Prostate gland (tissue), 2 donors: Measurements from ENCODE around the gene CPS1. TPM values are rescaled to one million over a fixed set of nuclear protein-coding genes. Genes with fewer than 3 reads are reported as not detected.

Experiments used
- DNase-seq: peaks from one replicate; pipeline ENCODE4 v3.0.0-alpha.2; 2019; ENCODE audit warnings: low spot score
- H3K27ac ChIP-seq, 2 donors: fragments of 200-600 bp; sonication (generic); 2 replicates each; pipeline ENCODE4 v1.5.1; 2017 to 2019
- H3K27me3 ChIP-seq: fragments of 200-600 bp; sonication (generic); replicated peaks from 2 replicates; pipeline ENCODE4 v1.5.1; 2019; ENCODE audit not compliant: insufficient read depth
- H3K36me3 ChIP-seq, 2 donors: fragments of 200-600 bp; sonication (generic); 1 replicate in 1 of 2; 2 replicates in 1 of 2; pipeline versions ENCODE4 v1.5.1 to v1.8.1; 2017 to 2019
- H3K4me1 ChIP-seq: fragments of 200-600 bp; sonication (generic); replicated peaks from 2 replicates; pipeline ENCODE4 v1.5.1; 2019
- H3K4me3 ChIP-seq, 2 donors: fragments of 200-600 bp; sonication (generic); 2 replicates each; pipeline ENCODE4 v1.5.1; 2017 to 2019
- H3K9me3 ChIP-seq: fragments of 200-600 bp; sonication (generic); 2 replicates; pipeline ENCODE4 v1.5.1; 2017
- CTCF ChIP-seq, 4 experiments: fragments of 200-600 bp in 2 of 4; fragments of 450-650 bp in 2 of 4; sonication (generic) in 2 of 4; IDR thresholded peaks; 1 replicate in 3 of 4; 2 replicates in 1 of 4; pipeline ENCODE4 v1.5.1; 2016 to 2019; ENCODE audit warnings: antibody characterized with exemption in 4 of 4, mild to moderate bottlenecking in 2 of 4, moderate library complexity in 2 of 4
- POLR2A ChIP-seq: fragments of 450-650 bp; IDR thresholded peaks from one replicate; pipeline ENCODE4 v1.6.1; 2016; ENCODE audit warnings: antibody characterized with exemption, mild to moderate bottlenecking
- POLR2AphosphoS5 ChIP-seq: sonication (generic); formaldehyde crosslinking; IDR thresholded peaks from one replicate; pipeline ENCODE4 v1.6.1; 2017; ENCODE audit warnings: antibody characterized with exemption
- WGBS: methylation state at CpG from one replicate; pipeline ENCODE4 v1.1.5; 2018; 5-methylcytosine and 5-hydroxymethylcytosine counted together
- intact Hi-C: fragments of 100-400 bp; cut with DNase I; formaldehyde crosslinking; loops from one replicate; pipeline ENCODE4 v1.14.2; 2022
- total RNA-seq, 2 donors: library from RNA; depleted of rRNA; stranded (reverse); fragments of >200 nt; gene quantifications; one replicate each; pipeline ENCODE4 v1.1.0, GENCODE V29; 2016

CPS1 gene
- total RNA-seq, 2 donors from 2014 or later, result 0.68 to 15.8 TPM

- Histone ChIP-seq H3K36me3 (no peaks in the 10 kb centered on the region), H3K27ac (no peak overlapping the region), H3K4me1 (no peaks in the 10 kb centered on the region), H3K27me3 (no peaks in the 10 kb centered on the region), H3K9me3 (no peaks in the 10 kb centered on the region), H3K4me3 (no peak overlapping the region)
- DNase-seq, result no peak
- 48% methylated on average over 5 of the region's 5 CpGs for WGBS
- intact Hi-C loops, result no loop called here
- TF ChIP-seq CTCF (IDR thresholded peaks at IDR 0.05) (no peak), POLR2A (no peak), POLR2AphosphoS5 (no peak)
Observed at GRCh38 chr2:210715560-210716082, 159.2 kb downstream of the CPS1 start.

- intact Hi-C loops, result no loop called here
- no peaks in the 10 kb centered on the region for H3K36me3 ChIP-seq
- no peaks in the 10 kb centered on the region for H3K9me3 ChIP-seq
- no peak for DNase-seq
- WGBS, result 9% methylated on average over 3 of the region's 3 CpGs
- H3K27me3 ChIP-seq, result no peaks in the 10 kb centered on the region
- H3K27ac ChIP-seq, result no peak overlapping the region
- no peaks in the 10 kb centered on the region for H3K4me1 ChIP-seq
- TF ChIP-seq POLR2AphosphoS5 (no peak), POLR2A (no peak), CTCF (IDR thresholded peaks at IDR 0.05) (no peak)
- H3K4me3 ChIP-seq, result no peak overlapping the region
Observed at GRCh38 chr2:210718503-210718902, 162.1 kb downstream of the CPS1 start.

GRCh38 chr2:210722092-210722491, 165.7 kb downstream of the CPS1 start:
- Histone ChIP-seq H3K27ac (no peak overlapping the region), H3K4me3 (no peak overlapping the region), H3K27me3 (no peaks in the 10 kb centered on the region), H3K4me1 (no peaks in the 10 kb centered on the region), H3K9me3 (no peaks in the 10 kb centered on the region), H3K36me3 (no peaks in the 10 kb centered on the region)
- intact Hi-C loops, result no loop called here
- TF ChIP-seq CTCF (IDR thresholded peaks at IDR 0.05) (no peak), POLR2A (no peak), POLR2AphosphoS5 (no peak)
- WGBS, result 89% methylated on average over 3 of the region's 3 CpGs
- no peak for DNase-seq

- intact Hi-C loops, result no loop called here
- Histone ChIP-seq H3K27me3 (no peaks in the 10 kb centered on the region), H3K27ac (no peak overlapping the region), H3K4me3 (no peak overlapping the region), H3K4me1 (no peaks in the 10 kb centered on the region), H3K36me3 (no peaks in the 10 kb centered on the region), H3K9me3 (no peaks in the 10 kb centered on the region)
- TF ChIP-seq CTCF (IDR thresholded peaks at IDR 0.05), result no peak
- no peak for TF ChIP-seq POLR2A
- TF ChIP-seq POLR2AphosphoS5, result no peak
- DNase-seq, result no peak
Observed at GRCh38 chr2:210727549-210727948, 171.2 kb downstream of the CPS1 start.

Other genes with a start within 250 kb of the CPS1 start
- gene MYL1, start 241.4 kb upstream of the CPS1 start, total RNA-seq, result 10 to 100 TPM in 1 of 2 donors, not detected in 1; 21.9 TPM
- gene LANCL1, start 79.8 kb upstream of the CPS1 start, total RNA-seq, result 10 to 100 TPM; 48.2 to 50.1 TPM